ENCODE results near the gene PXMP4.

PXMP4 gene

GRCh38 chr20:33668466-33669155 lies 51.5 kb downstream of the PXMP4 start:
- no peak for DNase-seq (ENCODE audit: low read depth)

- peak; percentile 45 for DNase-seq (ENCODE audit: low read depth)
Measured at GRCh38 chr20:33667676-33668465, 52.2 kb downstream of the PXMP4 start.

- no peak for DNase-seq (ENCODE audit: low read depth)
Measured at GRCh38 chr20:33667245-33667675, 52.9 kb downstream of the PXMP4 start.

GRCh38 chr20:33666293-33667244 lies 53.5 kb downstream of the PXMP4 start, which contains the start of gene ACTL10:
TSS of gene ACTL10 (plus strand) at chr20:33666943. CDS start at chr20:33667498, 555 bp downstream.
- DNase-seq (ENCODE audit: low read depth), result peak; percentile 96

GRCh38 chr20:33664762-33665144 lies 55.4 kb downstream of the PXMP4 start:
- no peak for DNase-seq (ENCODE audit: low read depth)

GRCh38 chr20:33664085-33664761 lies 55.9 kb downstream of the PXMP4 start:
- no peak for DNase-seq (ENCODE audit: low read depth)

GRCh38 chr20:33663161-33664084 lies 56.7 kb downstream of the PXMP4 start:
- no peak for DNase-seq (ENCODE audit: low read depth)

GRCh38 chr20:33662172-33662571 lies 57.9 kb downstream of the PXMP4 start, which contains the start of gene C20orf144:
TSS of gene C20orf144 (plus strand) at chr20:33662327. CDS start at chr20:33662346, 19 bp downstream.
- DNase-seq (ENCODE audit: low read depth), result no peak

GRCh38 chr20:33660685-33661058 lies 59.4 kb downstream of the PXMP4 start:
- DNase-seq (ENCODE audit: low read depth), result no peak

GRCh38 chr20:33660035-33660684 lies 60.0 kb downstream of the PXMP4 start:
- DNase-seq (ENCODE audit: low read depth), result no peak

GRCh38 chr20:33659341-33660034 lies 60.6 kb downstream of the PXMP4 start:
- no peak for DNase-seq (ENCODE audit: low read depth)

GRCh38 chr20:33658929-33659328 lies 61.2 kb downstream of the PXMP4 start:
- no peak for DNase-seq (ENCODE audit: low read depth)

- DNase-seq (ENCODE audit: low read depth), result no peak
Measured at GRCh38 chr20:33658510-33658909, 61.6 kb downstream of the PXMP4 start.

GRCh38 chr20:33657704-33658095 lies 62.4 kb downstream of the PXMP4 start:
- no peak for DNase-seq (ENCODE audit: low read depth)

GRCh38 chr20:33656783-33657703 lies 63.1 kb downstream of the PXMP4 start:
- DNase-seq (ENCODE audit: low read depth), result no peak

- no peak for DNase-seq (ENCODE audit: low read depth)
Measured at GRCh38 chr20:33656010-33656782, 63.9 kb downstream of the PXMP4 start.

- DNase-seq (ENCODE audit: low read depth), result no peak
Measured at GRCh38 chr20:33655164-33655563, 64.9 kb downstream of the PXMP4 start.
